Activated T-cell treated with anti-CD3 and anti-CD28 coated beads for 24 hours (primary cell): Measurements from ENCODE around the gene KIF3A.

Source experiments
- DNase-seq: peaks from one replicate; pipeline ENCODE4 v3.0.0-alpha.2; 2020; ENCODE audit warnings: low read depth

Gene KIF3A

GRCh38 chr5:132677682-132678400 lies 59.5 kb downstream of the KIF3A start:
- no peak for DNase-seq

- no peak for DNase-seq
Observed at GRCh38 chr5:132677191-132677590, 60.2 kb downstream of the KIF3A start.

- no peak for DNase-seq
Observed at GRCh38 chr5:132675936-132676689, 61.2 kb downstream of the KIF3A start.

- no peak for DNase-seq
Observed at GRCh38 chr5:132674671-132675506, 62.5 kb downstream of the KIF3A start.

- no peak for DNase-seq
Observed at GRCh38 chr5:132673939-132674630, 63.3 kb downstream of the KIF3A start, which contains the start of gene IL4. Gene IL4, plus strand, starts transcription at chr5:132673989. Its CDS starts 62 bp downstream, at chr5:132674051.

- DNase-seq, result no peak
Observed at GRCh38 chr5:132673488-132673887, 63.9 kb downstream of the KIF3A start.

- DNase-seq, result no peak
Observed at GRCh38 chr5:132671000-132671399, 66.3 kb downstream of the KIF3A start.

- no peak for DNase-seq
Observed at GRCh38 chr5:132669966-132670882, 67.1 kb downstream of the KIF3A start.

- no peak for DNase-seq
Observed at GRCh38 chr5:132669455-132669820, 67.9 kb downstream of the KIF3A start.

- no peak for DNase-seq
Observed at GRCh38 chr5:132668706-132669454, 68.5 kb downstream of the KIF3A start.

- no peak for DNase-seq
Observed at GRCh38 chr5:132667761-132668705, 69.3 kb downstream of the KIF3A start.

GRCh38 chr5:132667309-132667708 lies 70.0 kb downstream of the KIF3A start:
- no peak for DNase-seq

GRCh38 chr5:132666310-132667123 lies 70.8 kb downstream of the KIF3A start:
- no peak for DNase-seq

GRCh38 chr5:132665574-132666080 lies 71.7 kb downstream of the KIF3A start:
- no peak for DNase-seq

- DNase-seq, result no peak
Observed at GRCh38 chr5:132664696-132665209, 72.6 kb downstream of the KIF3A start.

- no peak for DNase-seq
Observed at GRCh38 chr5:132663771-132664695, 73.3 kb downstream of the KIF3A start.
